ENCODE measurements around the gene NPDC1.

- TF ChIP-seq CTCF (IDR thresholded peaks at IDR 0.05; ENCODE audit: control extremely low read depth in 1 of 3, insufficient read depth in 1 of 3, low read depth in 1 of 3, low read length in 3 of 3) (no peak), EP300 (IDR thresholded peaks at IDR 0.05; ENCODE audit: borderline replicate concordance in 1 of 2, low read depth in 2 of 2, low read length in 2 of 2) (no peak)
Measured at GRCh38 chr9:137011907-137012675, 33.9 kb downstream of the NPDC1 start.
